Esophagus squamous epithelium (tissue), 4 donors: ENCODE results near the gene DEPP1.

Source experiments
- POLR2A ChIP-seq, 4 donors: fragments of 450-650 bp; IDR thresholded peaks; one replicate each; pipeline ENCODE4 v1.6.1; 2017; ENCODE audit warnings: antibody characterized with exemption in 4 of 4, mild to moderate bottlenecking in 4 of 4, moderate library complexity in 3 of 4
- TF ChIP-seq, protein P1 (sequence below), 6 experiments: fragments of 450-650 bp in 4 of 6; fragments of 200-600 bp in 2 of 6; sonication (generic) in 2 of 6; IDR thresholded peaks; one replicate each; pipeline ENCODE4 v1.5.1; 2016 to 2019; ENCODE audit warnings: antibody characterized with exemption in 6 of 6, mild to moderate bottlenecking in 4 of 6, moderate library complexity in 4 of 6

- TF ChIP-seq, protein P1, sequence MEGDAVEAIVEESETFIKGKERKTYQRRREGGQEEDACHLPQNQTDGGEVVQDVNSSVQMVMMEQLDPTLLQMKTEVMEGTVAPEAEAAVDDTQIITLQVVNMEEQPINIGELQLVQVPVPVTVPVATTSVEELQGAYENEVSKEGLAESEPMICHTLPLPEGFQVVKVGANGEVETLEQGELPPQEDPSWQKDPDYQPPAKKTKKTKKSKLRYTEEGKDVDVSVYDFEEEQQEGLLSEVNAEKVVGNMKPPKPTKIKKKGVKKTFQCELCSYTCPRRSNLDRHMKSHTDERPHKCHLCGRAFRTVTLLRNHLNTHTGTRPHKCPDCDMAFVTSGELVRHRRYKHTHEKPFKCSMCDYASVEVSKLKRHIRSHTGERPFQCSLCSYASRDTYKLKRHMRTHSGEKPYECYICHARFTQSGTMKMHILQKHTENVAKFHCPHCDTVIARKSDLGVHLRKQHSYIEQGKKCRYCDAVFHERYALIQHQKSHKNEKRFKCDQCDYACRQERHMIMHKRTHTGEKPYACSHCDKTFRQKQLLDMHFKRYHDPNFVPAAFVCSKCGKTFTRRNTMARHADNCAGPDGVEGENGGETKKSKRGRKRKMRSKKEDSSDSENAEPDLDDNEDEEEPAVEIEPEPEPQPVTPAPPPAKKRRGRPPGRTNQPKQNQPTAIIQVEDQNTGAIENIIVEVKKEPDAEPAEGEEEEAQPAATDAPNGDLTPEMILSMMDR (IDR thresholded peaks at IDR 0.05) = no peak
- TF ChIP-seq POLR2A (IDR thresholded peaks at IDR 0.05) = no peak
Observed at GRCh38 chr10:44970812-44971395, 7.7 kb downstream of the DEPP1 start.
